ENCODE results near the gene EXOC2. TPM values are rescaled to one million over a fixed set of nuclear protein-coding genes. Genes with fewer than 3 reads are reported as not detected.

Gene EXOC2
- polyA plus RNA-seq (ENCODE audit: insufficient read length) = 22.3 TPM

GRCh38 chr6:692858-693722 lies at the start of gene EXOC2:
Gene EXOC2 (minus strand): TSS chr6:693139. CDS start chr6:637818, 55,321 bp downstream.
- DNase-seq = peak; percentile 87

- DNase-seq = no peak
These were observed 48.7 kb upstream of the EXOC2 start for GRCh38 chr6:741410-742339.

GRCh38 chr6:736657-737446 lies 43.9 kb upstream of the EXOC2 start:
- DNase-seq = no peak

GRCh38 chr6:733431-734219 lies 40.7 kb upstream of the EXOC2 start:
- DNase-seq = no peak

GRCh38 chr6:731924-732323 lies 39.0 kb upstream of the EXOC2 start:
- no peak for DNase-seq

- DNase-seq = no peak
These were observed 36.8 kb upstream of the EXOC2 start for GRCh38 chr6:729606-730320.

- DNase-seq = no peak
These were observed 34.9 kb upstream of the EXOC2 start for GRCh38 chr6:727856-728255.

- no peak for DNase-seq
These were observed 30.6 kb upstream of the EXOC2 start for GRCh38 chr6:723540-723939.

GRCh38 chr6:722608-723007 lies 29.7 kb upstream of the EXOC2 start:
- no peak for DNase-seq

- peak; percentile 74 for DNase-seq
These were observed 29.2 kb upstream of the EXOC2 start for GRCh38 chr6:722077-722524.

GRCh38 chr6:718345-718744 lies 25.4 kb upstream of the EXOC2 start:
- DNase-seq = no peak

- no peak for DNase-seq
These were observed 24.2 kb upstream of the EXOC2 start for GRCh38 chr6:717135-717534.

- no peak for DNase-seq
These were observed 23.0 kb upstream of the EXOC2 start for GRCh38 chr6:715709-716491.

GRCh38 chr6:714100-714499 lies 21.2 kb upstream of the EXOC2 start:
- no peak for DNase-seq

GRCh38 chr6:713351-713750 lies 20.4 kb upstream of the EXOC2 start:
- DNase-seq = no peak

GRCh38 chr6:712805-713204 lies 19.9 kb upstream of the EXOC2 start:
- DNase-seq = no peak

- DNase-seq = no peak
These were observed 19.0 kb upstream of the EXOC2 start for GRCh38 chr6:711925-712324.

- DNase-seq = peak; percentile 62
These were observed 17.9 kb upstream of the EXOC2 start for GRCh38 chr6:710601-711571.
